Activated CD4-positive, alpha-beta memory T cell treated with anti-CD3 and anti-CD28 coated beads for 36 hours (primary cell): Measurements from ENCODE around the gene PLCB4. TPM values are rescaled to one million over a fixed set of nuclear protein-coding genes. Genes with fewer than 3 reads are reported as not detected.

Source experiments
- CTCF ChIA-PET: fragments of 350-600 bp; sonication (Branson Sonifier 250); formaldehyde crosslinking; loops from one replicate; lab custom pipeline; 2021; ENCODE audit warnings: antibody characterized with exemption, inconsistent platforms; lab: Charles Lee
- POLR2A ChIA-PET: fragments of 350-600 bp; sonication (Branson Sonifier 250); formaldehyde crosslinking; loops from one replicate; lab custom pipeline; 2021; ENCODE audit warnings: antibody characterized with exemption; lab: Charles Lee
- DNase-seq: peaks from one replicate; pipeline ENCODE4 v3.0.0-alpha.2; 2020
- H3K27ac Mint-ChIP-seq: one replicate; pipeline ENCODE4 v1.8.0; 2021; ENCODE audit warnings: mixed read lengths
- H3K27me3 Mint-ChIP-seq: one replicate; pipeline ENCODE4 v1.8.0; 2021; ENCODE audit warnings: mixed read lengths
- H3K36me3 Mint-ChIP-seq: one replicate; pipeline ENCODE4 v1.8.0; 2021; ENCODE audit warnings: mixed read lengths
- H3K4me1 Mint-ChIP-seq: one replicate; pipeline ENCODE4 v1.8.0; 2021; ENCODE audit warnings: low read depth, mixed read lengths
- H3K4me3 Mint-ChIP-seq: one replicate; pipeline ENCODE4 v1.8.0; 2021; ENCODE audit warnings: mild to moderate bottlenecking, mixed read lengths
- H3K9me3 Mint-ChIP-seq: one replicate; pipeline ENCODE4 v1.8.0; 2021; ENCODE audit warnings: mixed read lengths
- intact Hi-C: fragments of 100-400 bp; cut with micrococcal nuclease; formaldehyde crosslinking; loops from one replicate; pipeline ENCODE4 v1.15.1; 2023
- total RNA-seq, 2 experiments: library from RNA; stranded (reverse); gene quantifications; one replicate each; pipeline ENCODE4 v1.2.3, GENCODE V29; 2021

PLCB4 gene
- total RNA-seq, 2 experiments from 2014 or later = not detected

DNA sequence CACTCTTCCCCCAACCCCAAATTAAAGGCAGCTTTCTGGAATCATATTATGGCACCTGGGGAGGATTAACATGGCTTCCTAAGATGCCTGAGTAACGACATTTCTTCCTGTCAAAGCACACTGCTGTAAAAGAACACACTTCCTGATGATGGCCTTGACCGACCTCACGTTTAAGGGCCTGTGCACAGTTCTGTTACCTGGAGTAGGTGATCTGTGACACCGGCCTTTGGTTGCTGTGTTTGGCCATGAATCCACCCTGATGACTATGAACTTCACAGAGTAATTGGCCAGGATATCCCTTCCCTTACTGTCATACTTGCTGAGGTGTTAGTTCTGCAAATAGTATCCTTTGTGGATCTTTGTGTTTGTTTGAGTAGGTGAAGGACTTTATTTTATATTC, 45.8 kb downstream of the PLCB4 start:
- DNase-seq = no peak
- CTCF ChIA-PET = no interaction called here
- intact Hi-C loops = no loop called here
- no peaks in the 10 kb centered on the region for H3K27me3 Mint-ChIP-seq
- POLR2A ChIA-PET = no interaction called here
- no peak overlapping the region for H3K4me3 Mint-ChIP-seq
- peaks cover 6% of the 10 kb centered on the region for H3K9me3 Mint-ChIP-seq
- H3K27ac Mint-ChIP-seq = no peak overlapping the region
- no peaks in the 10 kb centered on the region for H3K4me1 Mint-ChIP-seq
- H3K36me3 Mint-ChIP-seq = no peaks in the 10 kb centered on the region

DNA sequence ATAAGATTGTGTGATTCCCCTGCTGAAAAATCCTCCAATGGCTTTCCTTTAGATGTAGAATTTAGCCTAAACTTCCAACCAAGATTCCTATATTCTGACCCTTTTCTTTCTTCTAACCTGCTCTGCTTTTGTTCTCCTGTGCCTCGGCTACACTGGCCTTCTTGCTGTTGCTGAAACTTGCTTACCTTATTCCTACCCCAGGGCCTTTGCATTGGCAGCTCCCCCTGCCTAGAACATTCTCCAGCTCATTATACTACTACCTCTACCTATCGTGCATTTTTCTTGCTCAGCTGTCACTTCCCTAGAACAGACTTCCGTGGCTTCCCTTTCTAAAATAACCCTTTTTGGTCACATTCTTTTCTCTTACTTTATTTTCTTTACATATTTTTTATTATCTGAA, 48.7 kb downstream of the PLCB4 start:
- H3K9me3 Mint-ChIP-seq = peaks cover 6% of the 10 kb centered on the region
- H3K36me3 Mint-ChIP-seq = no peaks in the 10 kb centered on the region
- CTCF ChIA-PET = no interaction called here
- H3K27ac Mint-ChIP-seq = no peak overlapping the region
- no peak for DNase-seq
- POLR2A ChIA-PET = no interaction called here
- no peak overlapping the region for H3K4me3 Mint-ChIP-seq
- no peaks in the 10 kb centered on the region for H3K4me1 Mint-ChIP-seq
- H3K27me3 Mint-ChIP-seq = no peaks in the 10 kb centered on the region
- intact Hi-C loops = no loop called here

DNA sequence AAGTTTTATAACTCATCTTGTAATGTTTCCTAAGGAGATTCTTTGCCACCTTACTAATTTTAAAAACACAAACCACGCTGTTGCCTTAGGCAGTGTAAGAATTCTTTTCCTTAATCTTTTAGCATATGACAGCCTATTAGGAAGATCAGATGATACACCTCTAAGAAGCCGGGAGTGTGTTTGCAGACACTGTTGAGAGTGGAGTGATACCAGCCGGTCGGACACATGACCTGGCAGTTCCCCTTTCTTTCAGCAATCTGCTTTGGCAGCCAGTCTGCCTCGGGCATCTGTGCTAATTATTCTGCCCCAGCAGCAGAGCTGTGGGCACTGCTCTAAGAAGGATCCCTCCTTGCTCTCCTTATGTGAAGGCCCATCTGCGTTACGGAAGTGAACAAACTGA, 50.9 kb downstream of the PLCB4 start:
- Mint-ChIP-seq H3K27ac (no peak overlapping the region), H3K27me3 (no peaks in the 10 kb centered on the region), H3K4me1 (no peaks in the 10 kb centered on the region), H3K36me3 (no peaks in the 10 kb centered on the region), H3K4me3 (no peak overlapping the region), H3K9me3 (peaks cover 6% of the 10 kb centered on the region)
- POLR2A ChIA-PET = no interaction called here
- CTCF ChIA-PET = no interaction called here
- DNase-seq = no peak
- intact Hi-C loops = no loop called here

DNA sequence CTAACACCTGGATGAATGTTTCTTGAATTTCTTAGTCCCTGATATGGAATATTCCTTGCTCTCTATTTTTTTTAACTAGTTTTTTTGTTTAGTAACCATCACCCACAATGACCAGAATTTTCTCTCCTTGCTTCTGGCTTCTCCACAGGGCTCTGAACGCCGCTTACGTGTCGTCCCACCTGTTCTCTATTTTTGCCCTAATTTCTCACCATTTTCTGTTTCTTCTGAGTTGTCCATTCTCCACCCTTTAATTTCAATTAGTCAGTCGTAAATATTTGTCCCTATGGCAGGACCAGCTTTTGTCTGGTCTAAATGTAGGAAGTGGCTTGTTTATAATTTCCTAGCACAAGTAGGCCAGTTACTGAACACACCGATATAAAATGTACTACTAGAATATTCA, 52.3 kb downstream of the PLCB4 start:
- no peak overlapping the region for H3K27ac Mint-ChIP-seq
- H3K27me3 Mint-ChIP-seq = no peaks in the 10 kb centered on the region
- intact Hi-C loops = no loop called here
- H3K4me3 Mint-ChIP-seq = no peak overlapping the region
- DNase-seq = no peak
- H3K4me1 Mint-ChIP-seq = no peaks in the 10 kb centered on the region
- peaks cover 6% of the 10 kb centered on the region for H3K9me3 Mint-ChIP-seq
- ChIA-PET POLR2A (no interaction called here), CTCF (no interaction called here)
- no peaks in the 10 kb centered on the region for H3K36me3 Mint-ChIP-seq

DNA sequence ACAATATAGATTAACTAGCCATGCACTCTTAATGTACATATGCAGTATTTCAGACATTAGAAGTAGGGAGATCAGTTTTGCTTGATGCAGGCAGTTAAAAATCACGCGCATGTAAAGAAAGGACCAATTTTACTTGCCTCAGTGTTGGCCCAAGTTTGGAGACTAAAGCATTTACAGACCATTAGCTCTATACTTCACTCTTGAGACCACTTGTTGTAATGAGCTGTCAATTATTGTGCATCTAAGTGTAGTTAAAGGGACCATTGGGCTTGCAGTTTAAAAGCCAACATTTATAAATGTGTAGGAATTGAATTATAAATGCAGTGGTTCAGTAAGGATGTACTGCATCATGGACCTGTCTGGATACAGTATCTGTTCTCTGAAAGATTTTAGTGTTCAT, 53.7 kb downstream of the PLCB4 start:
- DNase-seq = no peak
- H3K36me3 Mint-ChIP-seq = no peaks in the 10 kb centered on the region
- intact Hi-C loops = no loop called here
- H3K27me3 Mint-ChIP-seq = no peaks in the 10 kb centered on the region
- H3K9me3 Mint-ChIP-seq = peaks cover 5% of the 10 kb centered on the region
- no peak overlapping the region for H3K4me3 Mint-ChIP-seq
- CTCF ChIA-PET = no interaction called here
- H3K27ac Mint-ChIP-seq = no peak overlapping the region
- no peaks in the 10 kb centered on the region for H3K4me1 Mint-ChIP-seq
- POLR2A ChIA-PET = no interaction called here

DNA sequence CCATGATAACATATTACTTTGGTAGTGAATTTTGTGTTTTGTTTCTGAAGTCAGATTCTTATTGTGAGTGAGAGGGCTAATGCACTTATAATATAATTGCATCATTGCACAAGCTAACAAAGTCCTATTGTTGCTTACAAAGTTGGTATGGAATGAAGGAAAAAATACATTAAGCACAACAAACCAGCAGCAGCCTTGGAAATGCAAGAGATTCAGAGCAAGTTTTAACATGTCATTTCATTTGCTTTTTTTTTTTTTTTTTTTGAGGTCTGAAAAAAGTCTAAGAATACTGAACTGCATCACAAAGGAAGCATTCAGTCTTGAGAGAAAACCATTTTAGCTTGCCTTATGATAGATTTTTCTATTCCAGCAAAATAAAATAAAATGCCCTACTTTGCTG, 57.6 kb downstream of the PLCB4 start:
- POLR2A ChIA-PET = no interaction called here
- intact Hi-C loops = no loop called here
- H3K27ac Mint-ChIP-seq = no peak overlapping the region
- H3K4me3 Mint-ChIP-seq = no peak overlapping the region
- no peaks in the 10 kb centered on the region for H3K27me3 Mint-ChIP-seq
- CTCF ChIA-PET = no interaction called here
- no peaks in the 10 kb centered on the region for H3K36me3 Mint-ChIP-seq
- no peak for DNase-seq
- H3K9me3 Mint-ChIP-seq = peaks cover under 1% of the 10 kb centered on the region
- H3K4me1 Mint-ChIP-seq = no peaks in the 10 kb centered on the region

DNA sequence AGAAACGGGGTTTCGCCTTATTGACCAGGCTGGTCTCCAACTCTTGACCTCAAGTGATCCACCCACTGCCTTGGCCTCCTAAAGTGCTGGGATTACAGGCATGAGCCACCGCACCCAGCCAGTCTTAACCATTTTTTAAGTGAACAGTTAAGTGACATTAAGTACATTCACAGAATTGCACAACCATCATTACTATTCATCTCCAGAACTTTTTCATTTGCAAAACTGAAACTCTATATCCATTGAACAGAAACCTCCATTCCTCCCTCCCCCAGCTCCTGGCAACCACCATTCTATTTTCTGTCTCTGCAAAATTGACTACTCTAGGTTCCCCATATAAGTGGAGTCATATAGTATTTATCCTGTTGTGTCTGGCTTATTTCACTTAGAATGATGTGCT, 59.7 kb downstream of the PLCB4 start:
- no peaks in the 10 kb centered on the region for H3K4me1 Mint-ChIP-seq
- POLR2A ChIA-PET = no interaction called here
- DNase-seq = no peak
- H3K9me3 Mint-ChIP-seq = peaks cover 4% of the 10 kb centered on the region
- H3K27me3 Mint-ChIP-seq = no peaks in the 10 kb centered on the region
- H3K4me3 Mint-ChIP-seq = no peak overlapping the region
- no peak overlapping the region for H3K27ac Mint-ChIP-seq
- intact Hi-C loops = no loop called here
- H3K36me3 Mint-ChIP-seq = no peaks in the 10 kb centered on the region
- CTCF ChIA-PET = no interaction called here

DNA sequence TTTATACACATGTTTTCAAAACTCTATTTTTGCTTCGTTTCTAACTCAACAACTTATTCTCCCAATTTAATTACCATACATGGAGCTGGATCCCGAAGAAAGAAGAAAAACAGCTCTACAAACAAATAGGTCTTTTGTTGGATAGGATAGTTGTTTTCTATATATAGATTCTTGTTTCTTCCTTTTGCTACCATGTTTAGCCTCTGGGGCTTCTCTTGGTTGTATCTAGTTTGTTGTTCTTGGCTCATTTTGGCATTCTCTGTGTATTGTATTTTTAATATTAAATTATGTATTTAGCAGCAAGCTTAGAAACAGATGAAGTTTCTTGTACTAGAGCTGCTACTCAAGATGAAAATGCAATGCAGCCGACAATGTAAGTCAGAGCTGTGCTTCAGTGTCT, 60.9 kb downstream of the PLCB4 start:
- H3K36me3 Mint-ChIP-seq = no peaks in the 10 kb centered on the region
- H3K9me3 Mint-ChIP-seq = peaks cover 4% of the 10 kb centered on the region
- ChIA-PET CTCF (no interaction called here), POLR2A (no interaction called here)
- no peaks in the 10 kb centered on the region for H3K27me3 Mint-ChIP-seq
- H3K27ac Mint-ChIP-seq = no peak overlapping the region
- H3K4me3 Mint-ChIP-seq = no peak overlapping the region
- no peaks in the 10 kb centered on the region for H3K4me1 Mint-ChIP-seq
- intact Hi-C loops = no loop called here
- DNase-seq = no peak

DNA sequence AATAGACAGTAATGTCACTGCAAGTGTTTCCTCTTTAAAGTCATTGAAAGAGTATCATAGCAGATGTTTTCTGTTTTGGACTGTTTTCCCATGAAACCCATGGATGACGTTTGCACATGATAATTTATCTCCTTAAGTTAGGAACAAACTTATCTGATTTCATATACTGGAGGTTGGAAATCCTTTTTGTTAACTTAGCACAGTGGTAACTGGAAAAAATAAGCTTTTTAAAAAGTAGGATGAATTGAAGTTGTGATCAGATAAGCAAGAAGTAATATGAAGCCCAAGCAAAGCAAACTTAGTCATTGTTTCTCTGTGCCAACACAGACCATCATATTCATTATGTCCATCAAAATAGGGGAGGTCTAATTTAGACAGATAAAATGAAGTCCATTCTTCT, 61.6 kb downstream of the PLCB4 start:
- ChIA-PET CTCF (no interaction called here), POLR2A (no interaction called here)
- no peaks in the 10 kb centered on the region for H3K27me3 Mint-ChIP-seq
- no peak overlapping the region for H3K4me3 Mint-ChIP-seq
- peaks cover 4% of the 10 kb centered on the region for H3K9me3 Mint-ChIP-seq
- H3K36me3 Mint-ChIP-seq = no peaks in the 10 kb centered on the region
- no peak overlapping the region for H3K27ac Mint-ChIP-seq
- H3K4me1 Mint-ChIP-seq = no peaks in the 10 kb centered on the region
- DNase-seq = no peak
- intact Hi-C loops = no loop called here

DNA sequence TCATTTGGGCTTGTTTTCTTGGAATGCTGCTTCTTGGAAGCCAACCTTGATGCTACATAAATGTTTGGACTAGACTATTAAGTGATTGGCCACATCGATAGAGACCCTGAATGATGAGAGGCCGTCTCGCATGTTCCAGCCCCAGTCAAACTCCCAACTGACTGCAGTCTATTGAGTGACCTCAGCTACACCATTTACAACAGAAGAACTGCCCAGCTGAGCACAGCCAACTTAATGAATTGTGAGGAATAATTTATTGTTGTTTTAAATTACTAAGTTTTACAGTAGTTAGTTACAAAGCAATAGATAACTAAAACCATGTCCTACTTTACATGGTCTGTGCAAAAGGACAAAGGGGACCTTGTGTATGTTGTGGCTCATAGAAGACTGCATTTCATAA, 63.0 kb downstream of the PLCB4 start:
- Mint-ChIP-seq H3K36me3 (no peaks in the 10 kb centered on the region), H3K4me3 (no peak overlapping the region), H3K27me3 (no peaks in the 10 kb centered on the region), H3K27ac (no peak overlapping the region), H3K4me1 (no peaks in the 10 kb centered on the region), H3K9me3 (peaks cover 7% of the 10 kb centered on the region)
- intact Hi-C loops = no loop called here
- POLR2A ChIA-PET = no interaction called here
- CTCF ChIA-PET = no interaction called here
- no peak for DNase-seq

DNA sequence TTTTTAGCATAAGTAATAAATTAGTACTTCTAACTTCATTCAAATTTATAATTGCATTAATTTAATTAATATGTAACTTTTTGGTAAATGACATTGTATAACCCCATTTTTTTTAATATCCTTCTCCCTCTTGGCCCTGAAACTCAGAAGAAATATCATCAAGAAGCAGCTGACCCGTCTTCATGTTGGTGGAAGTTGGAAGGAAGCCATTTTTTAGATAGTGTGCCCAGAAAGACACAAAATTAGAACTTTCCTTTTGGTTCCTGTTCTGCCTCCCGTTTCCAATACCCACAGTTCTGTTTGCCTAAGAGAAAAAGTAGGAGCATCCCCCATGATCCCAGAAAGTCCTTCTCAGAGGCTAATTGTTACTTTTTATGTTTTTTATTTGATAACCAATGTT, 65.5 kb downstream of the PLCB4 start:
- POLR2A ChIA-PET = no interaction called here
- intact Hi-C loops = no loop called here
- no peak for DNase-seq
- CTCF ChIA-PET = no interaction called here
- H3K36me3 Mint-ChIP-seq = no peaks in the 10 kb centered on the region
- H3K9me3 Mint-ChIP-seq = peaks cover 9% of the 10 kb centered on the region
- H3K27me3 Mint-ChIP-seq = no peaks in the 10 kb centered on the region
- no peak overlapping the region for H3K4me3 Mint-ChIP-seq
- no peak overlapping the region for H3K27ac Mint-ChIP-seq
- H3K4me1 Mint-ChIP-seq = no peaks in the 10 kb centered on the region

DNA sequence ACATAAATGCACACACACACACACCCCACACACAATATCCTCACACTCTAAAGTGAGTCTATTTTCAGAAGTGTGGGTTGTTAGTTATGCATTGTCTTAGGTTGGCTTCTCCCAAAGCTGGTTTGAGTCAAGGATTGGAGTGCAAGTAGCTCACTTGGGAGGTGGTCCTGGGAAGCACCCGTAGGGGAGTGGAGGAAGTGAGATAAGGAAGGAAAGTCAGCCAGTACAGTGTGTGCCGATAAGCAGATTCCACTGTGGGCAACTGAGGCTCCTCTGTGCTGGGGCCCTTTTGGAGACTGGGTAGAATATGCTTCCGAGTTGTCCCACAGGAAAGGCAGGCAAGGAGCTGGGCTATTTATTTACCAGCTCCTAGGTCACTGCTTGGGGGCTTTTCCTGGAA, 67.2 kb downstream of the PLCB4 start:
- Mint-ChIP-seq H3K9me3 (peaks cover 18% of the 10 kb centered on the region), H3K27me3 (no peaks in the 10 kb centered on the region), H3K36me3 (no peaks in the 10 kb centered on the region), H3K4me3 (no peak overlapping the region), H3K27ac (no peak overlapping the region), H3K4me1 (no peaks in the 10 kb centered on the region)
- intact Hi-C loops = no loop called here
- CTCF ChIA-PET = no interaction called here
- no peak for DNase-seq
- POLR2A ChIA-PET = interaction anchor here (0.6 kb wide), 1 partner anchor 1792 kb away, joined by 3 read pairs; no protein-coding TSS in a partner anchor

DNA sequence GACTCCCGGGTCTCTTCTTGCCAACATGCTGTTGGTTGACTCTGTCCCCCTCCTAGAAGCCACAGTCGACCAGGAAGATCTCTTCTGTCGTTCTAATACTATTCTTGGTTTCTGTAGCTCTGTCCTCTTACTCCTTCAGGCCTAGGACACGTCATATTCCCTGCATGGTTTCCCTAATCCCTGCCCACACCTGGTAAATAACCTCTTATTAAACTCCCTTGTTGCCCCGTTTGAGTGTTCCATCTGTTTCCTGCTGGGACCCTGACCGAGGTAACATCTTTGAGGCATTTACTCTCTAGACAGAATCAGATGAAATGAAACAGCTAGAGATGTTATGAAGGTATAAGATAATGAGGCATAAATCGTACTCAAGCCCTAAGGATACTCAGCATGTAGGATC, 68.1 kb downstream of the PLCB4 start:
- POLR2A ChIA-PET = no interaction called here

More for the DNA sequence above, 68.1 kb downstream of the PLCB4 start:
- no peak for DNase-seq
- Mint-ChIP-seq H3K4me1 (no peaks in the 10 kb centered on the region), H3K27me3 (no peaks in the 10 kb centered on the region), H3K36me3 (no peaks in the 10 kb centered on the region), H3K4me3 (no peak overlapping the region), H3K27ac (no peak overlapping the region), H3K9me3 (peaks cover 14% of the 10 kb centered on the region)
- intact Hi-C loops = no loop called here
- CTCF ChIA-PET = no interaction called here
